Measurements from ENCODE around the gene AIM2. TPM values are rescaled to one million over a fixed set of nuclear protein-coding genes. Genes with fewer than 3 reads are reported as not detected.
"Not testable (repeated sequence)": the region's sequence is repeated elsewhere in the genome, so short reads cannot be mapped to it uniquely, and the experiment has no call there.

AIM2 gene, protein sequence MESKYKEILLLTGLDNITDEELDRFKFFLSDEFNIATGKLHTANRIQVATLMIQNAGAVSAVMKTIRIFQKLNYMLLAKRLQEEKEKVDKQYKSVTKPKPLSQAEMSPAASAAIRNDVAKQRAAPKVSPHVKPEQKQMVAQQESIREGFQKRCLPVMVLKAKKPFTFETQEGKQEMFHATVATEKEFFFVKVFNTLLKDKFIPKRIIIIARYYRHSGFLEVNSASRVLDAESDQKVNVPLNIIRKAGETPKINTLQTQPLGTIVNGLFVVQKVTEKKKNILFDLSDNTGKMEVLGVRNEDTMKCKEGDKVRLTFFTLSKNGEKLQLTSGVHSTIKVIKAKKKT
- under 1 TPM in 2 of 3 donors, not detected in 1; 0.19 to 0.20 TPM for polyA plus RNA-seq (ENCODE audit: insufficient read length in 3 of 3)

DNA sequence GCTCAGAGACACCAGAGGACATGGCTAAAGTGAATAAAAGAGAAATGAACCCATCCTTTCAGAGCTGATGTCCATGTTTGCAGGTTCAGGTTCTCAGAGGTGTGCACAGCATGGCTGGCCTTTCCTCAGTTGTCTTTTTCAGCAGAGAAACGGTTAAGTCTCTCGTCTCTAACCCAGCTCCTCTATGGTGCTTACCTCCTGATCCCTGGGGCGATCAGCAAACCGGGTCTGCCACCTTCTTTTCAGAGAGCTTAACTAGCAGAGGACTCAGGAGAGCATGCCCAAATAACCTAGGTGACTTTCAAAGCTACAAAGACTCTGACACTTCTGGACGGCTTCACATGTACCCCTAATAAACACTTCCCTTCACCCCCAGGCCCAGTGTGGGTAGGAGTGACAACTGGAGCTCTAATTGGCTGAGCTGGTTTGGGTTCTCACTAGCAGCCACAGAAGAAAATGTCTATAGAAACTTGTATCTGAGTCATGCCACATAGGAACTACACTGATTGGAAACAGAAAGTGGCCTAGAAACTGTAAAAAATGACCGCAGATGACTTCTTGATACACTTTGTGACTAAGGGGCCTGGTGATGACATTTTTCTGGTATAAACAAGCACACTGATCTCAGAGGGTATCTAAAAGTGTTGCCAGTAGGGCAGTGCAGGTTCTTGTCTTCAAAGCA, at the start of gene AIM2:
Gene AIM2 (minus strand): TSS at position 329 of the 682 bp plus-strand sequence. CDS start 3,267 bp downstream, outside the sequence.
- no peak for DNase-seq (ENCODE audit: low read depth in 3 of 3, low spot score in 2 of 3)

DNA sequence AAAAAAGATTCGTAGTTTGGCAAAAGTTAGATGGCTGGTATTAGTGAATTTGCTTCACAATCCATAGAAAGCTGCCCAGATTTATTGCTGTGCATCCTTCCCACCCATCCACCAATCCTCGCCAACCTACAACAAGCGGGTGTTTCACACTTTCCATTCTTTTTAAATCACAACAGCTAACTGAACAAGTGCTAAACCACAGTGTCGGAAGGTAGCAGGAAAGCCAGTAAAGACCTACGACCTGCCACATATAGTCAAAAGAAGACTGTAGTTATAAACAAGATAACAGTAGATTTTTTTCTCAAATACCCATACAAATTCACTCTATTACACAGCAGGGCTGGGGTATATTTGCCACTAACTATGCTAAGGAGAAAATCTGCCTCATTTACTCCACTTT, 47.0 kb upstream of the AIM2 start:
- DNase-seq (ENCODE audit: low read depth in 3 of 3, low spot score in 2 of 3): no peak

DNA sequence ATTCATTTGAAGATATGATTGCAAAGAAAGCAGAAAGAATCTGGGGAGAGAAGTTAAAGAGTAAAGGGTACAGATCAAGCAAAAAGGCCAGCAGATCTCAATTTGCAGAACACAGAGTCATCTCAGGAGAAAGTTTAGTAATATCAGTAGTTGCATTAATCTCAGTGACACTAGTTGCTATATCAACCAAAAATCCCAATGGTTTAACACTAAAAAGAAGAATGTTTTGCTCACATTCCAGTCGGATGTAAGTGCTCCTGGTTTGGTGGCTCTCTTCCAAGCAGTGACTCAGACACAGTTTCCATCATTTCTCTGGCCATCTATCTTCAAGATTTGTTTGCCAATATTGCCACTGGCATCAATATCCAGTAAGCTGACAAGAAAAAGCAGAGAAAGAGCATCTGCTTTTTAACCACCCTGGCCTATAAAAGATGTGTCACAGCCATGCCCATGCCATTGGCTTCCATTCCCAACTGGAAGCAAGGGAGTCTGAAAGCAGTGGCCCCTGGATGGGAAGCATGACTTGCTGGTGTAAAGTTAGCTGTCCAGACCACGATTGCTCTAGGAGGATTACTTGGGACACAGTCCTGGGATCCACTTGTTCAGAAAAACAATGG, 45.5 kb upstream of the AIM2 start:
- no peak for DNase-seq (ENCODE audit: low read depth in 3 of 3, low spot score in 2 of 3)

DNA sequence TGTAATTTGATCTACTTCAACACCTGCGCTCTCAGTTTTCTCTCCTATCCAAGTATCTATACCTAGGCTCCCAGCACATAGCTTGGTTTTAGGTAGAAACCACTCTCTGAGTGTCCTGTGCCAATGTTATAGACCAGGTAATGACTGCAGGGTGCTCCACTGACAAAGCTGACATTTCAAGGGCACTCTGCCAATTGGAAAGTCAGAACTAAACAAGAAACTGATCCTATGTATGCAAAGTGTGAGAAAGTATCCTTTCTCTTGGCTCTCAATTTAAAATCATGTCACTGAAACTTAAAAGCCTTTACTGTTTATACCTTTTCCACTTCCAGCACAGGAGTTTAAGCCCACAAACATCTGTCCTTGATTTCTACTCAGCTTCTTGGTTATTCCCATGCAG, 45.0 kb upstream of the AIM2 start:
- DNase-seq (ENCODE audit: low read depth in 3 of 3, low spot score in 2 of 3): no peak

DNA sequence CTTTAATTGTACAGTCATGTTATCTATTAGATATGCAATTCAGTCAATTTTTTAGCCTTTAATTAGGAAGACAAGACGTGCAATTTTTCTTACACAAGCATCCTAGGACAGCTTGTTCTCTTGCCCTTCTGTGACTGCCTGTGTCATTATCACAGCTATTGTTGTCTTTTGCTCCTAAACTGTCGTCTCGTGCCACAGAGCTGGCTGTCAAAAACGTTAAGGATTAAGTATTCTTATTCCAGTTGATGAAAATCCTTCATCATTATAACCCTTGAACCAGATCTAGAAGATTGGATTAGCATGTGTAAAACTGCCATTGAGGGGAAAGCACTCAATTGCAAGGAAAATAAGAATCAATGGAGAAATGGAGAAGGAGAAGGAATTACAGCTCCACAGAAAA, 43.8 kb upstream of the AIM2 start:
- no peak for DNase-seq (ENCODE audit: low read depth in 3 of 3, low spot score in 2 of 3)

DNA sequence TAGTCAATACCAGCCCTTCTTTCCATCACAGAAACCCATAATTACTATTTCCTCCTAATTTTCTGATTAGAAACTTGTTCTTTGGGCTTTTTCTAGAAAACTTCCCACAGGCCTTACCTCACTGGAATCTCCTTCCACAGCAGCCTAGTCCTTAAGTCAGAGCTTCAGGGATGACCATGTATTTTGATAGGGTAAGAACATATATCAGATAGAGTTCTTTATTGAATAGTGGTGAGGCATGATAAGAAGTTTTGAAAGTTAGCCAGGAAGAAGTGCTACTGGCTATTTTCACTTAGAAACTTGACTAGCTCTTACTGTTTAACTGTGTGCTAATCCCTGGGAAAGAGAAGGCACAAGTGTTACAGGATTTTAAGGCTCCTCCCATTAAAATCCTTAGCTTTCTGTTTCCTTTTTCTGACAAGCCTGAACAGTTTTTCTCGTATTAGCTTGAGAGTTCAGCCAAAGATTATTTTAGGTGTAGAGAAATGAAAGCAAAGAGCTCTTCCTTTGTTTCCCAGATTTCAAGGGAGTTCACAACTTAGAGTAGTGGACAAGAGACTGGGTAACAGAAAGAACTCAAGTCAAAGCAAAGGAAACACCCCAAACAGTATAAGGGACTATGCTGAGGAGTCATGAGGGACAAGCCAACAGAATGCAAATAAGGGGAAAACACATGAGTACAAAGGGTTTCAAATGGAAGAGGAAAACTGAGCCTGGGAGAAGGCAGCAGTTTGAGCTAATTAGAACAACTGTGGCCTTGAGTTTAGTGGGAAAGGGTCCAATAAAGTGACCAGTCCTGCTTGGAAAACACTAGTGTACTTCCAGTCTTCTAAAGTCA, 37.2 kb upstream of the AIM2 start:
- no peak for DNase-seq (ENCODE audit: low read depth in 3 of 3, low spot score in 2 of 3)

DNA sequence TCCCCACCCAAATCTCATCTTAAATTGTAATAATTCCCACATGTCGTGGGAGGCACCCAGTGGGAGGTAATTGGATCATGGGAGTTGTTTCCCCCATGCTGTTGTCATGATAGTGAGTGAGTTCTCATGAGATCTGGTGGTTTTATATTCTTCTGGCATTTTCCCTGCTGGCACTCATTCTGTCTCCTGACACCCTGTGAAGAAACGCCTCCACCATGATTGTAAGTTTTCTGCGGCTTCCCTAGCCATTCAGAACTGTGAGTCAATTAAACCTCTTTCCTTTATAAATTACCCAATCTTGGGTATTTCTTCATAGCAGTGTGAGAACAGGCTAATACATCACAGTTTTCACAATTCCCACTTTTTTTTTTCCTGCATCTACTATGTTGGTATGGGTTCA, 26.5 kb upstream of the AIM2 start:
- not testable (repeated sequence) for DNase-seq (ENCODE audit: low read depth in 3 of 3, low spot score in 2 of 3)

DNA sequence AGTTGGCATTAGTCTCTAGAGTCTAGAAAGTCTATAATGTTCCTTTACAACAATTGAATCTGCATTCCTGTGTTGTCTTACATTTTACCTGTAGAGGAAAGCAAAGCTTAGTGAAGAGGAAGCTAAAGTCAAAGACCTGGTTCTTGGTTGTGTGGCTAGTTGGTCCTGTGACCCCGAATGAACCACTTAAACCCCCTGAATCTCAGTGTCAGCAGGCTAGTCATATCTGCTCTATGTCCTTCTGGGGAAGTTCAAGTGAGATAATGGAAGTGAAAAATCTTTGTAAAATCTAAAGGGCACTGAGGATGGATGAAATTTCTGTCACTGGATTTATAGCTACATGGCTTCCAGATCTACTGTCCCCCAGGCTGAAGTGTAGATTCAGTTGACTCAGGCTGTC, 24.0 kb upstream of the AIM2 start:
- no peak for DNase-seq (ENCODE audit: low read depth in 3 of 3, low spot score in 2 of 3)

DNA sequence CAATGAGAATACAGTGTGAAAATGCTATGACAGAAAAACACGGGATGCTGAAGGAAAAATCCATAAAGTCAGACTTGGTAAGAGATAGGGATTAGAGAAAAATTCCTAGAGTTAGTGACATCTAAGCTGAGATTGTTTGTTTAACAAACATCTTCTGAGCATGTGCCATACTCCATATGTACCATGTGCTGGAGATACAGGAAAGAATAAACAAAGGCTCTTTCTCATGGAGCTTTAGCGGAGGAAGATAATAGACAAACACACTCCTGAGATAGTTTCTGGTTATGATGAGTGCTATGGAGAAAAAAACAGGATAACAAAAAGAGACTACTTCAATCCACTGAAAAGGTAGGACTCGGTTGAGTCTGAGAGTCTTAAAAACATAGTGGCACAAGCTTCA, 22.0 kb upstream of the AIM2 start:
- DNase-seq (ENCODE audit: low read depth in 3 of 3, low spot score in 2 of 3): no peak

DNA sequence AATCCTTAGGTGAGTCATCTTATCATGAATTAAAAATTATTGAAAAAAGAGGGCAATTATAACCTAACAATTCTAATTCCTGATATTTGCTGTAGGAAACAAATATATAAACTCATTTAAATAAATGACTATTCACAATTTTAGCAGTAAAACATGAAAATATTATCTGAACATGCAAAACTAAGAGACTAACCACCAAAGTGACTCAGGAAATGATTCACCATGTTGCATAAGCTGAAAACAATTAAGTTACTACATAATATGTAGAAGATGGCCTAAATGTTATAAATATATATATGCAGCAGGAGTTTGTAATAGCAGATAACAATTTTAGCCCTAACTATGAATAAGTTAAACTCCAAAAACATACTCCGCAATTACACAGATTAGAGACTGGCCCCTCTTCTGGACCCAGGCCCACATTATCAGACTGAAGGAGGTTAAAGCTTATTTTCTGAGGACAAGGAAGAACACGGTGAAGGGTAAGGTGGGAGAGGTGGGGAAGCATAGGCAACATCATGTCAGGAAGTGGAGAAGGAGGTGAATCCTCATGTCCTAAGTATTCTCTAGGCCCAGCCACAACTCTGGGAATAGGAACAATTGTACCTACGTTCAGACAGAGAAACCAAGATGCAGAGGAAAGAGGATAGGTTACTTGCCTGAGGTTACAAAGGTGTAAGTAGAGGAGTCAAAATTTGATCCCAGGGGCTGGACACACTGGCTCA, 15.6 kb upstream of the AIM2 start:
- DNase-seq (ENCODE audit: low read depth in 3 of 3, low spot score in 2 of 3): no peak

DNA sequence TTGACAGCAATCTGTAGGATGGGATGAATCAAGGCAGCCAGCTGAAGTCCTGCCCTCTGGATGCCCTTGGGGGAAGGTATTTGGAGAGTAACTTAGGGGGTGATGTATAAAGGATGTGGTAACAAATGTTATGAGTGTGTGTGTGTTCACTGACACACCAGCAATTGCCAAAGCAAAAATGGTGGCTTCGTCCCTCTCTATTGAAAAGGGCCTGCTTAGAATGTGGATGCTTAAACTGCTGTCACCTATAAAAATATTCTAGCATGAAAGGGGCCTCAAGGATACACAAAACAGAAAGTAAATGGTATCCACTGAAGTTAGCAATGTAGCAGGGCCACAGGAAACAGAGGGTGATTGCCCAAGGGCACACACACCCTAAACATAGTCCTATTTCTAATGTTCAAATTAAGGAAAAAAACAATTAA, 15.1 kb upstream of the AIM2 start:
- no peak for DNase-seq (ENCODE audit: low read depth in 3 of 3, low spot score in 2 of 3)

DNA sequence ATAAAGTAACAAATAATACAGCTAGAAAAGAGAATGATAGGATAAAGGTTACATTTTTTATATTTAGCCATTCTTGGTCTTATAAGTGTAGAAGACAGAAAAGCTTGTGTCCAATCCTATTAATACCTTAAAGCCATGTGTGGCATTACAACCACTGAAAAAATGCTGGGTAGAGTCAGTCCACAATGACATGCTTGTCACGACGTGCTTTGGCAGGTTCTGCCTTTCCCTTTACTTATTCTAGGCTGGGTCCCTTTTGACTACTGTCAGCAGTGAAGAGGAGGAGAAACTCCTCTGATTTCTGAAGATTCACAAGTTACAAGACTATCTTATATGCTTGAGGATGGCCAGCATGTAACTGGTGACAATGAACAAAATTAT, 14.6 kb upstream of the AIM2 start:
- no peak for DNase-seq (ENCODE audit: low read depth in 3 of 3, low spot score in 2 of 3)

DNA sequence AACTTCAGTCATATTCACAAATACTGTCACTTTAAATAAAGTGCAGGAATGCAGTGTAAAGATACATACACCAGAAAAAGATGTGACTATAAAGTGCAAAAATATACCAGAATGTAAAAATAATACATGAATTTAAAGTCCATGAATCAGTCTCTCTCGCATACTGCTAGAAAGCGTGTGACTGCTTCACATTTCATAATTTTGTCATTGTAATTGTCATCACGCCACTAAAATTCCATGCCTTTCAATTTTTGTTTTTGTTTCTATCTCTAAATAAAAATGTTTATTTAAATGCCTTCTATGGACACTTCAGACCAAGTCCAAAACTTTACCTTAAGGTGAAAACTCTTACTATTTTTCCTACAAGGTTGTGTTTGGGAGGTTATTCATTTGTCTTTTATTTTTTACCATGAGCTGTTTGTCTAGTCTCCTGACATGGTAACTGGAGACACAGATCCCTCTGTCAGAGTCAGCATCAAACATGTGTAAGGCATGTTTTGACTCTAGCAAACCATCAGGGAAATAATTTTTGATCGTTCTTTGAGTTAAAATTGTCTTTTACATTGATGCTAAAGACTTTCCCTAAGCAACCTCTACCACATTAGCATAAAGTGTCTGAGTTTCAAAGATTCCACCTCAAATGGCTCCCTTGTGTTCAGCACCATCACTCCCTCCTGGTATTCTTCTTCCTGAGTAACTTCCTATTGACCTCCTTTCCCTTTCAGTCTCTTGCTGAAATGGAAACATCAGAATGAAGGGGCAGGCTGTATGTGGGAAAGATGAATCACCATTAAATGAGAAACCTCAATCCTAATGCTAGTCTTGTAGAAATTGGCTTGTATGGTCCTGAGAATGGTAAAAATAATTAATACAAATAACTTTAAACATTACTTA, 14.0 kb upstream of the AIM2 start:
- no peak for DNase-seq (ENCODE audit: low read depth in 3 of 3, low spot score in 2 of 3)

DNA sequence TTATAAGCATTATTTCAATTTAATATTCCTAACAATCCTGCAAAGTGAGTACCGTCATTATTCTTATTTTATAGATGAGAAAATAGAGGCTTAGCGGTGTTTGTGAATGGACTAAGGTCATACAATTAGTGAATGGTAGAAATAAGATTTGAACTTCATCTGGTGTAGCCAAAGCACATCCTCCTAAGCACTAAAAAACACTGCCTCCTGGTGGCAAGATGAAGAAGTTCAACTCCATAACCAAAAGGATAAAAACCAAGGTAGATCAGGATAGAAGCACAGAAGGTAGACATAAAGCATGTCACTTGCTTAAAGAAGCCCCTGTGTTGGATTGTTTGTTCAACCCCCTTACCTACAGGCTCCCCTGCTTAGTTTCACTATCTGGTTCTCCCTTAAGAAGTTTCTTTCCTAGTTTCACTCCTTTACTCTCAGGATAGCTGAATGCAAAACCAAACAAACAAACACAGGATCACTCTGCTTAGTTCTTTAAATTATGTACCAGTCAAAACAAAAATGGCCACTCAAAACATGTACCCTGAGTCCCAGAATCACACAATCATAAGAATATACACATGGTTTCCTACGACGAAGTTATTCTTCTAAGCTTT, 12.7 kb upstream of the AIM2 start:
- no peak for DNase-seq (ENCODE audit: low read depth in 3 of 3, low spot score in 2 of 3)

DNA sequence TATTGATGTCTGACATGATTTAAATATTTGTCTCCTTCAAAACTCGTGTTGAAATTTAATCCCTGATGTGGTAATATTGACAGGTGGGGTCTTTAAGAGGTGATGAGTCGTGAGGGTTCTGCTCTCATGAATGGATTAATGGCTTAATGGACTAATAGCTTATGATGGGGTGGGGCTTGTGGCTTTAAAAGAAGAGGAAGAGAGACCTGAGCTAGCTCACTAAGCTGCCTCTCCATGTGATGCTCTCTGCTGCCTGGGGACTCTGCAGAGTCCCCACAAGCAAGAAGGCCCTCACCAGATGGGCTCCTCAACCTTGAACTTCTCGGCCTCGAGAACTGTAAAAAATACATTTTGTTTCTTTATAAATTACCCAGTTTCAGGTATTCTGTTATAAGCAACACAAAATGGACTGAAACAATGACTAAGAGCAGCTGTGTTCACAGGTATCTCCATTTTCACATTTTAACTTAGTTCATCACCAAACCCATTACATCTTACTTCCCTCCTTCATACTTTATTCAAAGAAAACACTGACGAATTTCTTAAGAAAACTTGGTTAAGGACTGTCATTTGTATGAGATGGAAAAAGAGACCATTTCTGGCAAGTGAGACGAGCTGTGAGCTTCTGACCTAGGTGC, 12.1 kb upstream of the AIM2 start:
- no peak for DNase-seq (ENCODE audit: low read depth in 3 of 3, low spot score in 2 of 3)

DNA sequence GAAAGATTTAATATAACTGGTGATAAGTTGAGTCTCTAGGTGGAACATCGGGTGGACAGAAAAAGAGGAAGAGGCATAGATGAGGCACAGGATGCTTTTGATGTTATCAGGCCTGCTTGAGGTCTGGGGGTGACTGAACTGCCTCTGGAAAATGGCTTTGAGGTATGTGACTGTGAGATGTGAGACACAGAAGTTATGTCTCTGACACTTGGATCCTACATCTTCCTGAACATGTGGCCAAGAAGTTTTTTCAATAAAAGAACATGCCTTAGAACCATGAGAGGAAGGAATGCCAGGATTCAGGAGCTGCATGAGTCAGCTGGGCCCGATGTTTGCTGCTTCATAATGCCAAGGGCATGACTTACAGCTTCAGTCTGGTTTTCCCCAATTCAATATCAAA, 11.5 kb upstream of the AIM2 start:
- no peak for DNase-seq (ENCODE audit: low read depth in 3 of 3, low spot score in 2 of 3)

DNA sequence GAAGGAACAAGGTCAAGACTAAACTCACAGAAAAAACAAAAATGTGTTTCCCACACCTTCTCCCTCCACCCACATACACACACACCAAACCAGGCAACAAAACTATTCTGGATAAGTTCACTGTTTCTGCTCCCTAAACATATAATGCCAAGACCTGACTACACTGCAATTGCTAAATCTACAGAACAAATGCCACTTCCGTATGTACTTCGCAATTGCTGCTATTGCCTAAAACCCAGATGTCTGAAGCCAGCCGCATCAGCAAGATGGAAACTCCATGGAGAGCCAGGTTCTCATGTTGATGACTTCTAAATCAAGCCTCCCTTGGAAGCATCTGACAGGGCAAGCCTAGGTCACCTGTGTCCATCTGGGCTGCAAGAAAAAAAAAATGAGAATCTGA, 8.3 kb upstream of the AIM2 start:
- no peak for DNase-seq (ENCODE audit: low read depth in 3 of 3, low spot score in 2 of 3)

DNA sequence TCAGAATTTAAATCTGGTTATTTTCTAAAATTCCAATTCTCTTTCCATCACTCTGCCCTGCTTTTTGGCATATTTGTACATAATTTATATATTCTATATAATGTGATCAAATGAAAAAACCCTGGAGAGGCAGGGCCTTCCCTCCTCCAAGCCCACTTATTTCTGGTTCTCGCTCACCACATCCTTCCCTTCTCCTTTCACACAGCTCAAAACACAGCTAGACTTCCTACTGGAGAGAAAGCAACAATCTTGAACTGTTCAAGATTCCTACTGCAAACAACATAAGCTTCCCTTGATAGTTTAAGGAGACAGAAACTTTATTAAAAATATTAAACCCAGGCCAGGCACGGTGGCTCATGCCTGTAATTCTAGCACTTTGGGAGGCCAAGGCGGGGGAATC, 7.6 kb upstream of the AIM2 start:
- DNase-seq (ENCODE audit: low read depth in 3 of 3, low spot score in 2 of 3): no peak

All from right renal cortex interstitium (tissue), 3 donors.